Keratinocyte (primary cell): Measurements from ENCODE around the gene KCNK10. TPM values are rescaled to one million over a fixed set of nuclear protein-coding genes. Genes with fewer than 3 reads are reported as not detected.

Experiments
- DNase-seq: peaks from one replicate; pipeline ENCODE4 v3.0.0-alpha.2; 2011; ENCODE audit warnings: low read depth, missing footprints, low spot score
- FAIRE-seq: peaks from 2 replicates; lab custom pipeline; 2011; peaks lifted over from hg19 to GRCh38; lab: Jason Lieb, UNC
- H2AFZ ChIP-seq: 2 replicates; pipeline ENCODE4 v1.6.0; 2012; ENCODE audit warnings: low read length, control low read depth, inconsistent platforms; ENCODE audit not compliant: control insufficient read depth
- H3K27ac ChIP-seq: 2 replicates; pipeline ENCODE4 v1.5.1; 2011; ENCODE audit warnings: low read length; ENCODE audit not compliant: control insufficient read depth, insufficient read depth
- H3K27me3 ChIP-seq: 3 replicates; pipeline ENCODE4 v1.6.0; 2011; ENCODE audit warnings: low read length; ENCODE audit not compliant: control insufficient read depth, insufficient read depth; ENCODE audit errors: extremely low read depth
- H3K36me3 ChIP-seq, 2 experiments: 2 replicates in 1 of 2; 3 replicates in 1 of 2; pipeline ENCODE4 v1.5.1; 2011; ENCODE audit warnings: low read length in 2 of 2, mild to moderate bottlenecking in 1 of 2; ENCODE audit not compliant: control insufficient read depth in 2 of 2, insufficient read depth in 2 of 2; ENCODE audit errors: extremely low read depth in 1 of 2
- H3K4me1 ChIP-seq: 3 replicates; pipeline ENCODE4 v1.5.1; 2011; ENCODE audit warnings: low read length; ENCODE audit not compliant: control insufficient read depth, insufficient read depth; ENCODE audit errors: extremely low read depth
- H3K4me2 ChIP-seq: 3 replicates; pipeline ENCODE4 v1.6.0; 2011; ENCODE audit warnings: low read depth, low read length; ENCODE audit not compliant: control insufficient read depth, insufficient read depth; ENCODE audit errors: extremely low read depth
- H3K4me3 ChIP-seq, 3 experiments: fragments of 200-600 bp in 1 of 3; sonication (generic) in 1 of 3; 2 replicates in 2 of 3; 3 replicates in 1 of 3; pipeline ENCODE4 v1.5.1; 2011 to 2016; ENCODE audit warnings: low read length in 3 of 3, mild to moderate bottlenecking in 3 of 3, control low read depth in 2 of 3, inconsistent platforms in 1 of 3, low read depth in 1 of 3, mixed read lengths in 1 of 3, mixed run types in 1 of 3, moderate library complexity in 1 of 3; ENCODE audit not compliant: control insufficient read depth in 2 of 3, insufficient read depth in 2 of 3; ENCODE audit errors: extremely low read depth in 1 of 3
- H3K79me2 ChIP-seq: 2 replicates; pipeline ENCODE4 v1.6.0; 2012; ENCODE audit warnings: low read length; ENCODE audit not compliant: control insufficient read depth, insufficient read depth
- H3K9ac ChIP-seq: 3 replicates; pipeline ENCODE4 v1.6.0; 2011; ENCODE audit warnings: low read length; ENCODE audit not compliant: control insufficient read depth, insufficient read depth; ENCODE audit errors: extremely low read depth
- H3K9me1 ChIP-seq: 3 replicates; pipeline ENCODE4 v1.6.0; 2011; ENCODE audit warnings: low read length; ENCODE audit not compliant: control insufficient read depth, insufficient read depth; ENCODE audit errors: extremely low read depth
- H3K9me3 ChIP-seq: 2 replicates; pipeline ENCODE4 v1.5.1; 2012; ENCODE audit warnings: low read depth, low read length; ENCODE audit not compliant: control insufficient read depth
- H4K20me1 ChIP-seq: 3 replicates; pipeline ENCODE4 v1.6.0; 2011; ENCODE audit warnings: low read length; ENCODE audit not compliant: control insufficient read depth, insufficient read depth; ENCODE audit errors: extremely low read depth
- CTCF ChIP-seq, 3 experiments: IDR thresholded peaks in 1 of 3; conservative IDR thresholded peaks in 1 of 3; optimal IDR thresholded peaks in 1 of 3; 2 replicates in 2 of 3; 3 replicates in 1 of 3; pipeline versions ENCODE3 to v1.5.1; 2011; ENCODE audit warnings: low read length in 3 of 3, mild to moderate bottlenecking in 3 of 3, moderate library complexity in 2 of 3, control low read depth in 1 of 3, inconsistent platforms in 1 of 3; ENCODE audit not compliant: insufficient read depth in 2 of 3; ENCODE audit errors: extremely low read depth in 1 of 3
- EZH2 ChIP-seq: IDR thresholded peaks from one replicate; pipeline ENCODE4 v1.6.1; 2012; ENCODE audit warnings: inconsistent platforms, mild to moderate bottlenecking, low read length, moderate library complexity
- dilution Hi-C: fragments of 300-500 bp; cut with MboI; formaldehyde crosslinking; loops from one replicate; pipeline ENCODE4 v1.7.0; 2020; ENCODE audit warnings: low sequenced_read_pairs; ENCODE audit not compliant: extremely low pct_ligation_motif_present
- polyA plus RNA-seq, 5 experiments: library from polyadenylated mRNA; depleted of rRNA in 3 of 5; stranded (reverse) in 3 of 5; stranded (forward) in 1 of 5; unstranded in 1 of 5; fragments of >200 nt; gene quantifications; 1 replicate in 1 of 5; 2 replicates in 3 of 5; 3 replicates in 1 of 5; pipeline versions ENCODE4 v1.2.1 to v1.2.3, GENCODE V29; 2011 to 2012; ENCODE audit warnings: missing spikeins in 2 of 5, low read depth in 1 of 5, low replicate concordance in 1 of 5

Gene KCNK10
- polyA plus RNA-seq, 1 donor (not counting 4 experiments of a cell fraction or from before 2014, with no cell fraction given), result 0.79 TPM

GRCh38 chr14:88164906-88165534 is 158.0 kb downstream of the KCNK10 start:
- dilution Hi-C loops, result no loop called here
- no peak overlapping the region for H3K4me3 ChIP-seq
- H3K27me3 ChIP-seq, result no peaks in the 10 kb centered on the region
- H3K4me1 ChIP-seq, result peaks cover 4% of the 10 kb centered on the region
- TF ChIP-seq CTCF (optimal IDR thresholded peaks at IDR 0.05 in 1 of 3, IDR thresholded peaks at IDR 0.05 in 1 of 3, conservative IDR thresholded peaks at IDR 0.05 in 1 of 3; ENCODE audit: extremely low read depth in 1 of 3, insufficient read depth in 2 of 3, low read length in 3 of 3) (no peak), EZH2 (no peak)
- FAIRE-seq (no peak), DNase-seq (no peak)
- no peaks in the 10 kb centered on the region for H3K79me2 ChIP-seq
- H4K20me1 ChIP-seq, result no peaks in the 10 kb centered on the region
- no peak overlapping the region for H2AFZ ChIP-seq
- H3K36me3 ChIP-seq, result no peaks in the 10 kb centered on the region
- H3K9me1 ChIP-seq, result no peaks in the 10 kb centered on the region
- no peak overlapping the region for H3K27ac ChIP-seq
- no peaks in the 10 kb centered on the region for H3K9me3 ChIP-seq
- no peak overlapping the region for H3K9ac ChIP-seq
- no peak overlapping the region for H3K4me2 ChIP-seq

GRCh38 chr14:88163731-88164255 is 159.3 kb downstream of the KCNK10 start:
- Histone ChIP-seq H3K27me3 (no peaks in the 10 kb centered on the region), H4K20me1 (no peaks in the 10 kb centered on the region), H3K9me1 (no peaks in the 10 kb centered on the region), H3K79me2 (no peaks in the 10 kb centered on the region), H3K4me1 (peaks cover 4% of the 10 kb centered on the region), H3K36me3 (no peaks in the 10 kb centered on the region), H3K4me3 (no peak overlapping the region), H3K9ac (no peak overlapping the region), H3K9me3 (no peaks in the 10 kb centered on the region), H3K27ac (no peak overlapping the region), H2AFZ (no peak overlapping the region), H3K4me2 (no peak overlapping the region)
- dilution Hi-C loops, result no loop called here
- no peak for DNase-seq
- TF ChIP-seq CTCF (optimal IDR thresholded peaks at IDR 0.05 in 1 of 3, IDR thresholded peaks at IDR 0.05 in 1 of 3, conservative IDR thresholded peaks at IDR 0.05 in 1 of 3; ENCODE audit: extremely low read depth in 1 of 3, insufficient read depth in 2 of 3, low read length in 3 of 3) (no peak), EZH2 (no peak)
- no peak for FAIRE-seq
